ENCODE measurements around the gene GALNT10. TPM values are rescaled to one million over a fixed set of nuclear protein-coding genes. Genes with fewer than 3 reads are reported as not detected.

The GALNT10 gene
- total RNA-seq, 1 donor from 2014 or later: 96.1 TPM

GRCh38 chr5:154351141-154351540 is 160.6 kb downstream of the GALNT10 start:
- H2AFZ ChIP-seq (ENCODE audit: low read depth, low read length): no peak overlapping the region
- no peaks in the 10 kb centered on the region for H3K9me3 ChIP-seq (ENCODE audit: insufficient read depth, low read depth, low read length)
- no peak overlapping the region for H3K4me3 Mint-ChIP-seq (ENCODE audit: unreplicated experiment)
- TF ChIP-seq EZH2 (IDR thresholded peaks at IDR 0.05; ENCODE audit: insufficient read depth, low read length): no peak
- TF ChIP-seq, protein P1, sequence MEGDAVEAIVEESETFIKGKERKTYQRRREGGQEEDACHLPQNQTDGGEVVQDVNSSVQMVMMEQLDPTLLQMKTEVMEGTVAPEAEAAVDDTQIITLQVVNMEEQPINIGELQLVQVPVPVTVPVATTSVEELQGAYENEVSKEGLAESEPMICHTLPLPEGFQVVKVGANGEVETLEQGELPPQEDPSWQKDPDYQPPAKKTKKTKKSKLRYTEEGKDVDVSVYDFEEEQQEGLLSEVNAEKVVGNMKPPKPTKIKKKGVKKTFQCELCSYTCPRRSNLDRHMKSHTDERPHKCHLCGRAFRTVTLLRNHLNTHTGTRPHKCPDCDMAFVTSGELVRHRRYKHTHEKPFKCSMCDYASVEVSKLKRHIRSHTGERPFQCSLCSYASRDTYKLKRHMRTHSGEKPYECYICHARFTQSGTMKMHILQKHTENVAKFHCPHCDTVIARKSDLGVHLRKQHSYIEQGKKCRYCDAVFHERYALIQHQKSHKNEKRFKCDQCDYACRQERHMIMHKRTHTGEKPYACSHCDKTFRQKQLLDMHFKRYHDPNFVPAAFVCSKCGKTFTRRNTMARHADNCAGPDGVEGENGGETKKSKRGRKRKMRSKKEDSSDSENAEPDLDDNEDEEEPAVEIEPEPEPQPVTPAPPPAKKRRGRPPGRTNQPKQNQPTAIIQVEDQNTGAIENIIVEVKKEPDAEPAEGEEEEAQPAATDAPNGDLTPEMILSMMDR (IDR thresholded peaks at IDR 0.05; ENCODE audit: insufficient read depth, low read depth, low read length): no peak
- peaks cover 6% of the 10 kb centered on the region for H3K79me2 ChIP-seq (ENCODE audit: insufficient read depth, low read length)
- peaks cover 28% of the 10 kb centered on the region for H3K4me1 Mint-ChIP-seq (ENCODE audit: low read depth, unreplicated experiment)
- no peak overlapping the region for H3K4me2 ChIP-seq (ENCODE audit: low read length)
- H3K9ac ChIP-seq (ENCODE audit: low read length): no peak overlapping the region
- H3K36me3 ChIP-seq (ENCODE audit: insufficient read depth, low read length): no peaks in the 10 kb centered on the region
- H3K4me3 ChIP-seq (ENCODE audit: insufficient read depth, low read depth, low read length): no peak overlapping the region
- H3K36me3 Mint-ChIP-seq (ENCODE audit: low read depth, unreplicated experiment): peaks cover 5% of the 10 kb centered on the region
- H3K27ac Mint-ChIP-seq (ENCODE audit: unreplicated experiment): no peak overlapping the region
- no peaks in the 10 kb centered on the region for H3K27me3 Mint-ChIP-seq (ENCODE audit: low read depth, unreplicated experiment)
- no peaks in the 10 kb centered on the region for H3K9me3 Mint-ChIP-seq (ENCODE audit: unreplicated experiment)
- no peak for DNase-seq (ENCODE audit: low read depth)
- FAIRE-seq: no peak
- H4K20me1 ChIP-seq (ENCODE audit: insufficient read depth, low read length): peaks cover 12% of the 10 kb centered on the region
- no peak overlapping the region for H3K27ac ChIP-seq (ENCODE audit: low read depth, low read length)
- H3K4me1 ChIP-seq (ENCODE audit: insufficient read depth, low read length): peaks cover 19% of the 10 kb centered on the region
- no peaks in the 10 kb centered on the region for H3K27me3 ChIP-seq (ENCODE audit: insufficient read depth, low read length)

DNA sequence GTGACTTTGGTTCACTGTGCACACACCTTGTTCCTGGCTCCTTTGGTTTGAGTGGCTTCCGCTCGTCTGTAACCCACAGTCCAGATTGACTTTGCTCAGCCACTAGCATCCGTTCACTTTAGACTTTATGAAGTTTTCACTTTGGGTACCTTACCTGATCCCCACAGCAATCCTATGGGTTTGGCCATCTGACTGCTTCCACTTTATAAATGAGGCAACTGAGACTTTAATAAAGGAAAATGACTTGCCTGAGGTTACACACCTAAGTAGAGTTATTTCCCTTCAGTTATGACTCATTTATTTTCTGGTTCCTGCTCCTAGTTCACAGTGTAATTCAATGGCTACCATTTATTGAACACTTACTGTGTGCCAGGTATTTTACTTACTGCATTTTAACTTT is 161.0 kb downstream of the GALNT10 start:
- Histone ChIP-seq H3K79me2 (ENCODE audit: insufficient read depth, low read length) (peaks cover 6% of the 10 kb centered on the region), H3K4me2 (ENCODE audit: low read length) (no peak overlapping the region), H3K4me1 (ENCODE audit: insufficient read depth, low read length) (peaks cover 24% of the 10 kb centered on the region), H3K9me3 (ENCODE audit: insufficient read depth, low read depth, low read length) (no peaks in the 10 kb centered on the region), H2AFZ (ENCODE audit: low read depth, low read length) (no peak overlapping the region), H3K4me3 (ENCODE audit: insufficient read depth, low read depth, low read length) (no peak overlapping the region), H3K27ac (ENCODE audit: low read depth, low read length) (no peak overlapping the region), H3K36me3 (ENCODE audit: insufficient read depth, low read length) (no peaks in the 10 kb centered on the region), H3K27me3 (ENCODE audit: insufficient read depth, low read length) (no peaks in the 10 kb centered on the region), H4K20me1 (ENCODE audit: insufficient read depth, low read length) (peaks cover 12% of the 10 kb centered on the region), H3K9ac (ENCODE audit: low read length) (no peak overlapping the region)
- TF ChIP-seq, protein P1 (IDR thresholded peaks at IDR 0.05; ENCODE audit: insufficient read depth, low read depth, low read length): no peak
- TF ChIP-seq EZH2 (IDR thresholded peaks at IDR 0.05; ENCODE audit: insufficient read depth, low read length): no peak
- H3K9me3 Mint-ChIP-seq (ENCODE audit: unreplicated experiment): no peaks in the 10 kb centered on the region
- peaks cover 32% of the 10 kb centered on the region for H3K4me1 Mint-ChIP-seq (ENCODE audit: low read depth, unreplicated experiment)
- H3K27me3 Mint-ChIP-seq (ENCODE audit: low read depth, unreplicated experiment): no peaks in the 10 kb centered on the region
- no peak for DNase-seq (ENCODE audit: low read depth)
- peaks cover 5% of the 10 kb centered on the region for H3K36me3 Mint-ChIP-seq (ENCODE audit: low read depth, unreplicated experiment)
- no peak overlapping the region for H3K27ac Mint-ChIP-seq (ENCODE audit: unreplicated experiment)
- no peak overlapping the region for H3K4me3 Mint-ChIP-seq (ENCODE audit: unreplicated experiment)
- FAIRE-seq: peak; percentile 5

- peaks cover 6% of the 10 kb centered on the region for H4K20me1 ChIP-seq (ENCODE audit: insufficient read depth, low read length)
- Mint-ChIP-seq H3K27ac (ENCODE audit: unreplicated experiment) (no peak overlapping the region), H3K4me1 (ENCODE audit: low read depth, unreplicated experiment) (peaks cover 47% of the 10 kb centered on the region), H3K9me3 (ENCODE audit: unreplicated experiment) (no peaks in the 10 kb centered on the region), H3K27me3 (ENCODE audit: low read depth, unreplicated experiment) (no peaks in the 10 kb centered on the region), H3K36me3 (ENCODE audit: low read depth, unreplicated experiment) (peaks cover 7% of the 10 kb centered on the region), H3K4me3 (ENCODE audit: unreplicated experiment) (no peak overlapping the region)
- no peak for DNase-seq (ENCODE audit: low read depth)
- H3K27ac ChIP-seq (ENCODE audit: low read depth, low read length): no peak overlapping the region
- no peaks in the 10 kb centered on the region for H3K27me3 ChIP-seq (ENCODE audit: insufficient read depth, low read length)
- H3K79me2 ChIP-seq (ENCODE audit: insufficient read depth, low read length): peaks cover 13% of the 10 kb centered on the region
- no peak overlapping the region for H3K4me2 ChIP-seq (ENCODE audit: low read length)
- peaks cover 30% of the 10 kb centered on the region for H3K4me1 ChIP-seq (ENCODE audit: insufficient read depth, low read length)
- no peaks in the 10 kb centered on the region for H3K36me3 ChIP-seq (ENCODE audit: insufficient read depth, low read length)
- TF ChIP-seq EZH2 (IDR thresholded peaks at IDR 0.05; ENCODE audit: insufficient read depth, low read length): no peak
- TF ChIP-seq, protein P1 (IDR thresholded peaks at IDR 0.05; ENCODE audit: insufficient read depth, low read depth, low read length): no peak
- H3K4me3 ChIP-seq (ENCODE audit: insufficient read depth, low read depth, low read length): no peak overlapping the region
- H3K9me3 ChIP-seq (ENCODE audit: insufficient read depth, low read depth, low read length): no peaks in the 10 kb centered on the region
- no peak for FAIRE-seq
- H2AFZ ChIP-seq (ENCODE audit: low read depth, low read length): no peak overlapping the region
- H3K9ac ChIP-seq (ENCODE audit: low read length): no peak overlapping the region
Observed at GRCh38 chr5:154352960-154353548, 162.5 kb downstream of the GALNT10 start.
